NAMALWA (cell line): Measurements from ENCODE around the gene AFF3.
"Not testable (repeated sequence)": the region's sequence is repeated elsewhere in the genome, so short reads cannot be mapped to it uniquely, and the experiment has no call there.

Experiments
- DNase-seq: peaks from one replicate; pipeline ENCODE4 v3.0.0-alpha.2; 2015; ENCODE audit warnings: low spot score

AFF3 gene

GRCh38 chr2:100106460-100106859 is 35.9 kb downstream of the AFF3 start:
- no peak for DNase-seq

- DNase-seq, result no peak
Observed at GRCh38 chr2:100105678-100106054, 36.7 kb downstream of the AFF3 start.

DNA sequence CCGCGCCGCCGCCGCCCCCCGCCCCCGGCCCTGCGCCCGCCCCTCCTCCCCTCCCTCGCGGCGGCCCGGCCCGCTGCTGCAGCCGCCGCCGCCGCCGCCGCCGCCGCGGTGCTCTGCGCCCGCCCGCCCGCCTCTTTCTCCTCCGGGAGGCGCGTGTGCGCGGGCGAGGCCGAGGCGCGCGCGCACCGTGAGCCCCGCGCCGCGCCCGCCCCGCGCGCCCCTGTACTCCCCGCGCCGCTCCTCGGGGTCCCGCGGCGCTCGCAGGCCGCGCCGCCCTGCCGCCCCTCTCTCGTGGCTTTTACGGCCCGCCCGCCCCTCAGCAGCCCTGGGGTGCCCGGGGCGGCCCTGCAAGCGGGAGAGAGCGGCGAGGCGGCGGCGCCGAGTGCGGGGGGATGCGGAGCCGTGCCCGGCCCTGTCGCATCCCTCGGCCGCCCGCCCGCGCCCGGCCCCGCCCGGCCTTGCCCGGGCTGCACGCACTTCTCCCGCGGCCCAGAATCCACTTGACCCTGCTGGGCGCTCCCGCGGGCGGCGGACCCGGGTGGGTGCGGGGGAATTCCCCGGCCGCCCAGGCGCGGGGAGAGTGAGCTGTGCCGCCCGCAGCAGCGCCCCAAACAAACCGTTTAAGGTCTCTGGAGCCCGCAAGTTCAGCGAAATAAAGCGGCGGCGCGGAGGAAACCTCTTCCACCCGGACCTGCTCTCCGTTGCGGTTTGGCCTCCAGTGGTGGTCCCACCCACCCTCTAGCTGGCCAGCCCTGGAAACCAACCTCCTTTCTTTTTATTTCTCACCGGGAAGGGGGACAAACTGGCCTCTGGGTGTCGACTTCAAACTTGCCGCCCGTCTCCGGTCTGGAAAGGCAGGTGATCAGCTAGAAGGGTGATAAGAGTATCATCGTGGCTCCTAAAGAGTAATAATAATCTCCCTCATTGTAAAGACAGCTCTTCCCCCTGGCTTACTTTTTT is 37.4 kb downstream of the AFF3 start:
- DNase-seq, result no peak

DNA sequence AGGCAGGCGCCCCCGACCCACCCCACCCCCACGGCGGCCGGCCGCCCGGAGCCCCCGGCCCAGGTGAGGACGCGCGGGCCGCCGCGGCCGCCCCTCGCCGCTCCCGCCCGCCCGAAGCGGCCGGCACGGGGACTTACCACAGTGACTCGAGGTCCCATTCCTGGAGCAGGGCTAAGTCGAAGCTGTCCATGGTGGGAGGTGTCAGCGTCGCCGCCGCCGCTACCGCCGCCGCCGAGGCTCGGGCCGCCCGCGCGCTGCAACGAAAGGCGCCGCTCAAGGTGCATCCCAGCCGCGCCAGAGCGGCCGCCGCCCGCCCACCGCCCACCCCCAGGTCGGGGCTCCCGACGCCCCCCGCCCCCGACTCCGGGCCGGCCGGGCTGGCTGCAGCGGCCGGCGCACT is 38.1 kb downstream of the AFF3 start:
- not testable (repeated sequence) for DNase-seq

DNA sequence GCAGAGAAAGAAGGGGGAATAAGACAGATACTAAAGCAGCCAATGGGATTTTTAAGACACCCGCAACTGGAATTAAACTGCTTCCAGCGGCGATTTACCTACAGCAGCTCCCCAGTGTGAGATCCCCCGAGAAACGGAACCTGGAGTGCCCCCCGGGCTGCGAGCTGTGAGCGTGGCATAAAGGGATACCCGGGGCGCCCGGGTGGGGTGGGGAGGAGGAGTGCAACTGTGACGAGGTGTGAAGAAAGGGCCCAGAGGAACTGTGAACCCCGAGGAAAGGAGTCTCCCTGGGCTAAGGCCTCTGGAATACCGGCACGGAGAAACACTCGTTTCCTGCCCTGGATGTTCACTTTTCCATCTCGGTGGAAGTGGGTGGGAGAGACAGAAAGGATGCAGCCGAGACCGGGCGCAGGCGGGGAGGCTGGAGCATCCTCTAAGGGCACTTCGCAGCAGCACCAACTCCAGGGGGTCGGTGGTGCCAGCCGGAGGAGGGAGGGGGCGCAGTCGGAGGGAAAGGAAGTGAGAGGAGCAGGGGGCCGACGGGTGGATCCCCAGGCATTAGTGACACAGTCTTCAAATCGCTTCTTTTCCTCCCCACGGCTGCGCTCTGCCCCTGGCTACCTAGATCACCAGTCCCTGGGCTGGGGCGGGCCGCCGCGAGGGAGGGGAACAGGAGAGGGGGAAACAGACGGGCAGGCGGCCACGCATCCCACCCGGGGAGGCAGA is 38.7 kb downstream of the AFF3 start:
- not testable (repeated sequence) for DNase-seq

GRCh38 chr2:100102466-100103180 is 39.8 kb downstream of the AFF3 start:
- DNase-seq, result not testable (repeated sequence)

DNA sequence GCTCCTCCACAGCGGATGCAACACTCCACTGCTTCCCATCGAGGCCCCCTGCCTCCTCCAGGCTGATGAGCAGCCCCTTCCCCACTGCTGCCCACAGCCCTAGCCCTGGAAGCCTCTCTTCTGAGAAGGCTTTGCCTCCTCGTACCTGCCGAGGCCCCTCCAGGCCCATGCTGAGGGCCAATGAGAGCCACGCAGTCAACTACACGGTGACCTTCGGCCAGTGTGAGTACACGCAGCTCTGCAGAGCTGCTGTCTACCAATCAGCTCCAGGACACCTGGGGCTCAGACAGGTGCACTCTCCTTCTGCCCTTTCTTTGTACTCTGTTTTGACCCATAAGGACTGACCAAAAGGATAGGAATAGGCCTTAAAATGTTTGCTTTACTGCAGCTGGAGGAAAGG is 43.5 kb downstream of the AFF3 start:
- DNase-seq, result not testable (repeated sequence)

GRCh38 chr2:100097611-100098294 is 44.6 kb downstream of the AFF3 start:
- DNase-seq, result not testable (repeated sequence)

DNA sequence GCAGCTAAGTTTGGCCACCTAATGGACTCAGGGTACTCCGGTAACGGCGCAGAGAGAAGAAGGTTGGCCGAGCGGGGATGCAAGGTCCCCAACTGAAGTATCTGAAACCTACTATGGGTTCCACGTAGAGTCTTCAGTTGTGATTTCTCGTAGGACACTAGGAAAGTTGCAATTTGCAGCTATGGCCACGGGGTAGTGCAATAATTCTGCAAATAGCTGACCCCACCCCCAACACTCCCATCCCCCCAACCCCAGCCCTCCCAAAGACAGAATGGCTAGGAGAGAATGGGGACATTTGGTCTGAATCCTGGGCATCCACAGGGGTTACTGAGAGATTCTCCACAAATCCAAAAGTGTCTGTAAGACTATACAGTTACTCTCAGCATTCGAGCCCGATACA is 46.5 kb downstream of the AFF3 start:
- DNase-seq, result not testable (repeated sequence)

- DNase-seq, result not testable (repeated sequence)
Observed at GRCh38 chr2:100091807-100092206, 50.6 kb downstream of the AFF3 start.

DNA sequence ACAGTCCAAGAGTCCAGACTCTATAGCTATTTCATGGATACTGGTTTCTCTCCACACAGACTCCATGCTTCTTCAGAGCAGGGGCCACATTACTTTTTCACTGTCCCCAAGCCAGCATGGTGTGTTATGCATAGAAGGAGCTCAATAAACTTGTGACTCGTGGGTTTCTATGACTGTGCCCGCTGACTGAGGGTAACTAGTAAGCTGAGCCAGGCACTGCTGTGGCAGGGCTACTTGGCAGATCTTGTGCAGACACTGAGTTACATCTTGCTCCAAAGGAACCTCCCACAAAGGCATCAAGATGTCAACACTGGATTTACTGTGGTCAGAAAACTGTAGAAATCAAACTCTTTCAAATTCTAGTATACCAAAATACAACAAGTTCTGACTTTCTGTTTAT is 56.6 kb downstream of the AFF3 start:
- not testable (repeated sequence) for DNase-seq

DNA sequence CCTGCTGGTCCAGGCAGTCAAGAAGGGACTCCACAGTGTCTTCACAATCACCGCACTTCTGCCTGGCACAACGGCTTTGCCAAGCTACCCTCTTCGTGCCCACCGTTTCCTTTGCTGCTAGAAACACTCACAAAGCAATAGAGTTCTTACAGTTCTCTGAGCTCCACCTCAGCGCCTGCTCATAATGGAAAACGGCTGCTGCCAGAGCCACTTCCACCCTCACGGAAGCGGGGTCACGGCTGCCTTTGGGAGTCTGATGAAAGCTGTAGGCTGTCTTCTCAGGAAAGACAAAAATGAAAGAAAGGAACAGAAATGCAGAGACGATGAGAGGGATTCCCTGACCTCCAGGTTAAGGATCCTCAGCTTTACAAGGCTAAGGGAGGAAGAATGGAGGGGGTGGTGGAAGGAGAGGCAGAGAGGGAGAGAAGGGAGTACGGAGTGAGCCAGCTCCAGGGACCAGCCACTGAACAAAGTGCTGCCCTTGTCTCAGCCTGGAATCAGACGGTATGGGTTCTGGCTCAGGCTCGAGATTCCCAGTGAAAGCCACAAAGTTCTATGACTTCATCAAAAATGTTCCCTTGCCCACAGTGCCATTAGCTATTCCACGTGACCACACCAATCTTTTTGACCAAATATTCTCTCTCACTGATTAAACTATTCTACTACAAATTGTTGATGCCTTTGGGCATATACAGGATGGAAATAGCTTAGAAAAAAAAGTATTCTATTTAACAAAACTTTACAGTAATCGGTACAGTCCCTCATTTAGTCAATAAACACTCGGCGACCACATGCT is 58.8 kb downstream of the AFF3 start:
- not testable (repeated sequence) for DNase-seq

- DNase-seq, result not testable (repeated sequence)
Observed at GRCh38 chr2:100082302-100082978, 60.0 kb downstream of the AFF3 start.

DNA sequence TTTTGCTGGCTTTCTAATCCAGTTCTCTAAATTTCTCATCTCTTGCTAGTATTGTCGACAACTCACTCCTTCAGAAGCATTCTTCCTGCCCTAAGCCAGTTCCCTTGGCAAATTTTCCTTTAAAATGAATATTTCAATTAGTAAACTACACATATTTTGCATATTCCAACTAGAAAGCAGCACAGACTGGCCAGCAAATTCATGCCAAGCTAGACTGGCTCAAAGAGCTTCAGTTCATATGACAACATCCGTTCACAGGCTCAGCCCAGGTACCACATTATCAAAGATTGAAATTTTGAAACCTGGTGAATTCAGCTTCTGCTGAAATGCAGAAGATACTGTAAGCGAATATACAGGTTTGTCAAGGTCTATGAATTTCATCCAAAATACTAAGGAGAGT is 64.5 kb downstream of the AFF3 start:
- DNase-seq, result no peak

DNA sequence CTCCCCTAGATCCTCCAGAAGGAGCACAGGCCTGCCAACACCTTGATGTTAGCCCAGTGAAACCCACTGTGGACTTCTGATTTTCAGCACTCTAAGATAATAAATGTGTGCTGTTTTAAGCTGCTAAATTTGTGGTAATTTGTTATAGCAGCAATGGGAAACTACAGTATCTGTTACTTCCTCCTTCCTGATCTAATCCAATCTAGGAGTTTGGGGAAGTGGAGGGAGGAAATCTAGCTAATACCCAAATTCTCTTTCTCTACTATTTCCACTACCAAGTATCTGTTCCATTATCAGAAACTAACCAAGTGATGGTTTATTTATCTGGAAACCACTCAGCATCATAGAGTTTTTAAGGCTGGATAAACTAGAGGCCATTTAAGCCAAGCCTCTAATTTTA is 64.9 kb downstream of the AFF3 start:
- DNase-seq, result no peak

GRCh38 chr2:100075532-100075931 is 66.9 kb downstream of the AFF3 start:
- DNase-seq, result no peak

GRCh38 chr2:100073110-100073509 is 69.3 kb downstream of the AFF3 start:
- no peak for DNase-seq

DNA sequence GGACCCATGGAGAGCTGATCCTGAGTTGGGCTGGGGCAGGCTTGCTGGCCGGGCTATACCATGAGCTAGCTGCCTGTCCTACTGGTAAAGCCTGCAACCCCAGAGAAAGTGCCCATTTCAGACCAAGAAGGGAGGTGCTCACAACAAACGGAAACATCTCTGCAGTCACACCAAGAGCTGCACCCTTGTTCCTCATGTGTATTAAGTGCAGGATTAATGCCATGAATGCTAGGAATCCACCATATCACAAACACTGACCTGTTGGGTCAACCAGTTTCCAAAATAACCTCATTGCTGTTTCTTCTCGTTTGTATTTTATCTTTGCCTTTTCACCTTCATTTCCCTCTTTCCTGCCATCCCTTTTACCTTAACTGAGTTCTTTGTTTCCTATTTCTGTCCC is 69.9 kb downstream of the AFF3 start:
- DNase-seq, result no peak

GRCh38 chr2:100071335-100072043 is 70.9 kb downstream of the AFF3 start:
- no peak for DNase-seq

DNA sequence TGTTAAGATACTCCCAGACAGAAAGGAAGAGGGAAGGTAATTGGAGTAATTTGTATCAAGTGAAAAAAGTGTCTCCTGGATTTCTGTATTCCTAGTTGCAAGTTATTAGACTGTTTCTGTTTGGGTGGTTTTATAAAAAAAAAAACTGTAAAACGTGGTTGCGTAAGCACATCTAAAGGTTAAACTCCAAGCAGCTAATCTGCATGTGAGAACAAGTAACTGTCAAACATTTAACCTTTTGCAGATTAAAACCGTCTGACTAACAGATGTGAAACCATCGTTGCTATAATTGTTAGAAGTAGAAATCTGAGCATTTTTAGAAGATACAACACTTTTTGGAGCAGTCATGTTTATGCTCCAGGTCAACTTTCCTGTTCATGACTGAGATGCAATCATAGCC is 72.3 kb downstream of the AFF3 start:
- no peak for DNase-seq
